ENCODE data around the gene ROR2.

Gene ROR2

DNA sequence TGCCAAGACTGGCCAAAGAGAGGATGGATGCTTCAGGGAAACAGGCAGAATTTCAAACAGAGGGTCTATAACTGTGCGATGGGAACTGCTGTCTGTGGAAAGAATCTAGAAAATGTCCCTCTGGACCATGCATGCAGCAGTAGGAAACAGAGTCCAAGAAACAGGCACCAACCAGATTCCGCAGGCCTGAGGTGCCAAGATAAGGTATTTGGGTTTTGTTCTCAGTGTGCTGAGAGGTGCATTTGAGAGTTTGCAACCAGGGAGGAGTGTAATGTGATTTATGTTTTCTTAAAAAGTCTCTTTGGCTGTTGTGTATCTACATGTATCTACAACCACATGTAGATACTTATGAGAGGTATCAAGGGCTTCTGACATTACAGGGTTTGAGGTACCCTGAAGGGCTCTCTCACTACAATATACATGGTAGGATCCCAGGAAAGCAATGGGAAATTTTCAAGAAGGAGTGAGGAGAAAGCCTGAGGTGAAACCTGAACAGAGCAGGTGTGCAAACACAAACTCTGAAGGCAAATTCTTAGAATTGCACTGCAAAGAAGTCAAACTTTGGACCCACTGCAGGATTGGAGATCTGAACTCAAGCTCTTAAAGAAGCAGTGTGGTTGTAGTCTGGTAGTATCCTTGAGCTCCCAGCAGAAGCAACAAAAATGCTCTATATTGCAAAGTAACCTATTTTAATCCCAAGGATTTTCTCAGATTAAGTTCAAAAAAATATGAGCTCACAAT is 343.6 kb downstream of the ROR2 start:
- DNase-seq = no peak

DNA sequence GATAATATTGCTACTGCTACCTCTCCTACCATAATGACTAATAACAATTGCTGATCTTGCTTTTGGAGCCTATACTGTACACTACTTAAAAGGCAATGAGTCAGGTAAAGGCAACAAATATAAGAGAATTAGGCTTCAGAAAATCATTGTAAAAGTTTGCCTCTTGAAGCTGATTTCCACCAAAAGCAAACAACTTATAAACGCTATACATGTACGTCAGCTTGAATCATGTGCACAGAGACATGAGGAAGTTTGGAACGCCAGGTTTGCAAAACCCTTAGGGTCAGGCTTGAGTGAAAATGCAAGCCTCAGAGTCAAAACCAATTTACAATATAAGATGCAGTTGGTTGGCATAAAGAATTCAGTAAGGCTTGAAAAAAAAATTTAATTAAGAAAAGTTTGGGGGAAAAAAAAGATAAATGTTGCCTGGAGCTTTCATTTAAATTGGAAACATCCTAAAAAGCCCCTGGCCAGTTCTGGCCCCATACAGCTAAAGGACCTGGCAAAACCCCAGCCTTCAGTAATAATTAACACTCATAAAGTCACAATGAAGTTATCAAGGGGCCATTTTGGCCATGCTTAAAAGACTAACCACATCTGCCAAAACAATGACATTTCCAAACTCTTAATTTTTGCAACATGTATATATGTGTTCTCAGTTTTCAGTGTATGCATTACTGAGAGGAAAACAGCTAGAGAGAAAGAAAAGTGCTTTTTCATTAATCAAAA is 345.4 kb downstream of the ROR2 start:
- DNase-seq = no peak

DNA sequence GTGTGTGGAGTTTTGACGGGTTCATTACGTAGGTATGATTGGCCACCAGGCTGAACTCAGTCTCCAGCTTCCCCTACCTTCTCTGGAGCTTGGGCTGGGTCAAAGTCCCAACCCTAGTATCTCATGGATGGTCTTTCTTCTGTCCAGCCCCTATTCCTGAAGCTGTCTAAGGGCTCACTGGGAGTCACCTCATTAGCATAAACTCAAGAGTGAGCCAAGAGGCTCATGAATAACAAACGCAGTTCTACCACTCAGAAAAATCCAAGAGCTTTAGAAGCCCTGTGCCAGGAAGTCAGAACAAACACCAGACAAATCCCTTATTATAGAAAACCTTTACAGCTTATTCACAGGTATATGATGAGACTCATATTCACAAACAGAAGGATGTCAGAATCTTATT is 346.1 kb downstream of the ROR2 start:
- DNase-seq = no peak

DNA sequence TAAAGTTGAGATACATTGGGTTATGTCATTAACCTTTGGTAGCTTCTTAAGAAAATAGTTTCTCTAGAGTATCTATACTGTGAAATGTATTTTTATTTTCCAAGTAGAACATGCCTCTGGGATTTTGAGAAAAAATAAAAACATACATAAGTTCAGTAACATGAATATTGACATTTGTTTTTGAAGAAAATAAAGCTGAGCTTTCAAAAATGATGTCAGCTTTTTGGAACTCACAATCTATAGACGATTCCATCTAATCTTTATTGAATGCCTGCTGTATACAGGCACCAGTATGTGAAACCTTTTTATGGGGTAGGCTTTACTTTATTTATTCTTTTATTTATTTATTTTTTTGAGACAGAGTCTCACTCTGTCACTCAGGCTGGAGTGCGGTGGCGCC is 350.5 kb downstream of the ROR2 start:
- no peak for DNase-seq

DNA sequence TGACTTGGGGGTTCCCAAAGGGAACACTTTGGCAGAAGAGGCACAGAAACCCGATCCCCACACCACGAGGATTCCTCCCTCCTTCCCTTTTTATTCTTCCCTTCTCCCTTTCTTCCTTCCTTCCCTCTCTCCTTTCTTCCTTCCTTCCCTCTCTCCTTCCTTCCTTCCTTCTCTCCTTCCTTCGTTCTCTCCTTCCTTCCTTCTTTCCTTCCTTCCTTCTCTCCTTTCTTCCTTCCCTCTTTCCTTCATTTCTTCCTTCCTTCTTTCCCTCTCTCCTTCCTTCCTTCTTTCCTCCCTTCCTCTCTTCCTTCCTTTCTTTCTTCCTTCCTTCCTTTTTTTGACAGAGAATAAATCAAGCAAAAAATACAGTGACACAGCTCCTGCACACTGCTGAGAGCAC is 358.4 kb downstream of the ROR2 start:
- DNase-seq = no peak

DNA sequence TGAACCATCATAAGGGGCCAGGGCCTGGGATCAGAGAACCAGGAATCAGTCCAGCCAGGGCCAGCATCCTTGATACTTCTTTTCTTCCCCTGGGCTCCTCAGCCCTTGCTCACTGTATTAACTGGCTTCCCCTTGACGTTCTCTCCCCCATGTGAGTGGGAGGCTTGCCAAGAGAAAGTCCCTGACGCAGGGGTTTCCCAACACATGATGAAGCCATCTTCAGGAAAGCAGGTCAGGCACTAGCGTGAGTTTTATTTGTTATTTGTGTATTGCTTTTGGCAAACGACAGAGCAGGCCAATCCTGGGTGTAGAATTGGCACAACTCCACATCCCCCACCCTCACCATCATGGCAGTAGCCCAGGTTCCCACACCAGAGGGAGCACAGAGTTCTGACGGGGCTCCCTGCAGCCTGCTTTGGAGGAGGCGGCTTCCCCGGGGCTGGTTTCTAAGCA is 360.9 kb downstream of the ROR2 start:
- no peak for DNase-seq

DNA sequence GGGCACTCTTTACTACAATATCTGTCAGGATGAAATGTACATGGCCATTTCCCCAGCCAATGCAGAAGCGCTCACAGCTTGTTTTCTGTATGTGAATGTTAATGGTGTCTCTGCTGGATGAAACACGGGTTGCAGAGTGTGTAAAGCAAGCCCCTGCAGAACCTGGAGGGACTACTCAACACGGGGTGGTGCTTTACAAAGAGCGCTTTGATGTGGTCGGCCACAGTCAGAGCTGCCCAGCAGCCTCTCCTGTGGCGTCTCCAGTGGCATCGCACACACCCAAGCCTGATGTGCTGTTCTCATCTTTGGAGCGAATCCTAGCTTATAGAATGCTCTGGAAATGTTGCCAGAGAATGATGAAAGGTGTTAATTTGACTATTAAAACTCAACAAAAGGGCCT is 363.7 kb downstream of the ROR2 start:
- DNase-seq = no peak

DNA sequence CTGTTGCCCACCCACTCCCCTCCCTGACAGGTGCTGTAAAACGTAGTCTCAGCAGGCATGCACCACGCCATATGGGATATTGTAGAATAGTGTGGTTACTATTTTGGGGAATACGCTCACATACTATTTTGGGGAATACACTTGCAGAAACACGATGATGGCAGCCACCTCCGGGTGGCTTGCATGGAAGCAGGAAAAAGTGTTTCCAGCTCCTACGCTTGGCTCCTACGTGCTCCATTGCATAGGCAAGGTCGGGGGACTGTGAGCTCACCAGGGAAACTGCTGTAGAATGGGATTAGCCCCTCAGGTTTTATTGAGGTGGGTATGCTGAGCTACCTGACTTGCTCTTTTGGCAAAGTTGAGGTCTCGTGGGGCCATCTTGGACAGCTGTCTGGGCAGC is 366.1 kb downstream of the ROR2 start:
- DNase-seq = no peak

DNA sequence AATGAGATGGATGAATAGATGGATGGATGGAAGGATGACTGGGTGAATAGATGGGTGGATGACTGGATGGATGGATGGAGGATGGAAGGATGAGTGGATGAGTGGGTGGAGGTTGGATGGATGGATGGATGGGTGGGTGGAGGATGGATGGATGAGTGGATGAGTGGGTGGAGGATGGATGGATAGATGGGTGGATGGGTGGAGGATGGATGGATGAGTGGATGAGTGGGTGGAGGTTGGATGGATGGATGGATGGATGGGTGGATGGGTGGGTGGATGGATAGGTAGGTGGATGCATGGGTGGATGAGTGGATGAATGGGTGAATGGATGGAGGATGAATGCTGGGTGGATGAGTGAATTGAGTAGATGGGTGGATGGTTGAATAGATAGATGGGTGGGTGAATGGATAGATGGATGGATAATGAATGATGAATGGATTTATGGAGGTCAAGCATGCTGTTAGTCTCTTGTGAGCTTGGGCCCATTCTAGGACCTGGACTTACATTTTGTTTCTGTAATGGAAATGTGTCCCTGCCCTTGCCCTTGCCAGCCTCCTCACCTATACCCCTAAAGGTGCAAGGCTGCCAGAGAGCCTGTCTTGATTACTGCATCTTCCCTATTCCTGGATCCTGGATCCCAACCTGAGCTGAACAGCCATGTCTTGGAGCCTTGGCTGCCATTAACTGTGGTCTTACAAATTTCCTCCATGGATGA is 366.7 kb downstream of the ROR2 start:
- DNase-seq = no peak

DNA sequence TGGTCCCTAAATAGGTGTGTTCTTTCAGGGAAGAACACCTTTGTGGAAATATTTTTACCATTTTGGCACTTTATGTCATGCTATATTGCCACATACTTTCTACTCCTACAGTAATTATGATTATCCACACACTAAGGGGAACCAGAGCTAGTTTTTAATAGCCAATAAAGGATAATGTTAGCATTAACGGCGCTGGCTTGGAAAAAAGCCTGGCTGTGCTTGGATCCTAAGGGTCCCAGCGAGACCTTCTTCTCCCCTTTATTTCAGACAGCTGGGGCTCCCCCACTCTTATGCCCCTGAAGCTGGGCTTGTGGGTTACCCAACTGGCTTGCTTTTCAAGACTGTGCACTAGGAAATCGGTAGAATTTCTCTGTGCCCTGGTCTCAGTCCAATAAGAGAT is 367.8 kb downstream of the ROR2 start:
- DNase-seq = no peak

DNA sequence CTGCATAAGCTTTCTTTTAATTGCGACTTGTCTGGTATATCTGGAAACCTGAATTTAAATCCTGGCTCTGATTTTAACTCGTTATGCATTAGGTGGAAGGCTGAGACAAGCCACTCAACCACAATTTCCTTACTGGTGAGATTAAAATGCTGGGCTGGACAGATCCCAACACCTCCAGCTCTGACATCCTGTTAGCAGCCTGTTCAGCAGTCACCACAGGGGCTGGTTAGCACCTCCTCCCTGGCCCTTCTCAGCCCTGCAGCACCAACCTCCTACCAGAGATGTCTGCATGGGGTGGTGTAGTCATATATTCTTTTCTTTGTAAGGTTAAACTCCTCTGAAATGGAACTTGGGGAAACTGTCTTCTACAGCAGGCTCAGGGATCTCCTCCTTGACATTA is 369.9 kb downstream of the ROR2 start:
- DNase-seq = no peak

DNA sequence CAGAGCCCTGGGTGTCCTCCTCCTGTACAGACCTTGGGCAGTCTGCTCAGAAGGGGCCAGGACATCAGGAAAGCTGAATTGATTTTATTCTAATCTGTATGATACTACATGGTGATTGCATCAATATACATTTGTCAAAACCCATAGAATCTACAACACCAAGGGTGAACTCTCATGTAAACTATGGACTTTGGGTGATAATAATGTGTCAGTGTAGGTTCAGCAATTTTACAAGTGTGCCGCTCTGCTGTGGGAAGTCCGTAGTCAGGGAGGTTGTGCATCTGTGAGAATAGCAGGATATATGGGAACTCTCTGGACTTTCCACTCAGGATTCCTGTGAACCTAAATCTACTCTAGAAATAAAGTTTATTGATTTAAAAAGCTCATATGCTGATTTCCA is 371.1 kb downstream of the ROR2 start:
- DNase-seq = no peak

DNA sequence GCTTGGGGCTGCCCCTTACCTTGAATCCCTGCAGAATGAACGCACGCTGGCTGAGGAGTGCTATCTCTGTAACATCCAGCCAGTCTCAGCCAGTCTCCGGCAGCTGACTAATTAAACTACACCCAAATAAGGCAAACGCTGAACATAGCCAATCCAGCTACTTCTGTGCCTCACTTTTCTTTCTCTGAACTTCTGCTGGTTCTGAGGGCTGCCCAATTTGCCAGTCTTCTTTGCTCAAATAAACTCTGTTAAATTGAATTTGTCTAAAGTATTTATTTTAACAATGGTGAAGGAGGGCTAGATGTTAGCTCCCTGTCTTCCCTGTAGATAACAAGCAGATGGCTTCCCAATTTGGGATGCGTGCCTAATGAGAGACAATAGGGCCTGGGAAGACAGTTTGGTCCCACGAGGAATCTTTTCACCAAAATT is 372.4 kb downstream of the ROR2 start:
- no peak for DNase-seq

DNA sequence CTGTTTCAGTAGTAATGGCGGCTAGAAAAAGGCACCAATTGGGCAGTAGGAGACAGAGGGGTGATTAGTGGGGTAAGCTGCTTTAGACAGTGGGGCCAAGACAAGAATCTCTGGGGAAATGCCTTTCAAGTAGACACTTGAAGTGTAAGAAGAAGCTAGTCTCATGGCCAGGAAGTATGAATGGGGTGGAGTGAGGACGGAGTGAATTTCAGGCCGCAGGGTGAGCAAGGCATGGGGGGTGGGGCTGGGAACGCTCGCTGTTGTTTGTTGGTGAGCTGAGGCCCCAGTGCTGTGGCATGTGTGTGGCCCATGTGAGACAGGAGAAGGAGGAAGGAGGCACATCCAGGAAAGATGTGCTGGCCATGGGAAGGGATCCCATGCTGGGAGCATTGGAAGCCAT is 377.2 kb downstream of the ROR2 start:
- no peak for DNase-seq

DNA sequence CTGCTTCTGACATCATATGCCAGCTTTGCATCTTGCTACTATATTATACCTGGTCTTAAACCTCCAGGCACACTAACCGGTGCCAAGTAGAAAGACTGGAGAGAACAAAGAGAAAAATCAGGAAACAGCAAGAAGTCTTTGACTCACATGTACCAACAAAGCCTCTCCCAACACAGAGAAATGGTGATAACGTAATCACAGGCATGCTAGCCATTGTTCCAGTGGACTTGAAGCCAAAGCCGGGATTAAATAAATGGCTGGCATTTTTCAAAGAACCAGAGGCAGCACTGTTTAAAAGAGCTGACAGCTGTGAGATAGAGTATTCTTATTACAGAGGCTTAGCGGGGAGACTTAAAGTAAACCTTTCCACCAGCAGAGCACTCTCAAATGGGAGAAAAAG is 378.0 kb downstream of the ROR2 start:
- no peak for DNase-seq

DNA sequence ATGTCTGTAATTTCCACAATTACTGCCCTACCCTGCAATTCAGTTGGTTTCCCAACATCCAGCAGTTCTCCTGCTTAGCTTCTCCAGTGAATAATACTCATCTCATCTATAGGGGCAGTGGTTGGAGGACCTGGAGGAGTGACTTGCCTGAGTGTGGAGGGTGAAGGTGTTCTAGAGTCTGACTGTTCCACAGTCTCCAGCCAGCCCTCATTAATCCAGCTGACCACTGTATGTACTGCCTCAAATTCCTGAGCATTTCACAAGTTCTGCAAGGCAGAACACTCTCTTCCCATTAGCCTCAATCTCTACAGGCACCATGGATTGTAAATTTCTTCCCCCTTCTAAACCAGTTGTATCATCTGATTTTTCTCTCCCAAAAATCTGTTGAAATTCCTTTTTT is 379.0 kb downstream of the ROR2 start:
- DNase-seq = no peak

DNA sequence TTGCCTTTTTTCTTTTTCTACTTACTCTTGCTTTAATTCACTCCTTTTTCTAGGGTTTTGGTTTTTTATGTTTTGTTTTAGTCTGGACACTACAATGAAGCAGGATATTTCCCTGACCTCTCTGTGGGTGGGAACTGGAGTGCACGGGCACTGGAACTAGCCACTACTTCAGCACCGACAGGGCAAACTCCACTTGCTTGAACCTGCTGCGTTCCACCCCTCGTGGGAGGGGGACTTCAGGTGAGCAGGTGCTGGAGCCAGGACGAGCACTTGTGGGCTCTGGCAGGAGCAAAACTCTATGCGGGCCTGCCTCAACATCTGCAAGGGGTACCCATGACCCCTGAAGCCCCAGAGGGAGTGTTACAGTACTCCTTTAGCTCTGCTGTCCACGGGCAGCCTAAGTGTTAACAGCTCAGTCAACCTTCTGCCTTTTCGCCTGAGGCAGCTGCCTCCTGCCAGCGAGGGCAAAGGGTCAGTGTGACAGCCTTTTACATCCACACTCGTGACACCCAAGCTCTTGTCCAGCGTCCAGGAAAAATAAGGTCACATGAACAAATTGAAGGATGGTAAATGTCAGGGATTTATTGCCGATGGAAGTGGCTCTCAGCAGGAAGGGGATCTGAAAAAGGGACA is 382.3 kb downstream of the ROR2 start:
- no peak for DNase-seq

DNA sequence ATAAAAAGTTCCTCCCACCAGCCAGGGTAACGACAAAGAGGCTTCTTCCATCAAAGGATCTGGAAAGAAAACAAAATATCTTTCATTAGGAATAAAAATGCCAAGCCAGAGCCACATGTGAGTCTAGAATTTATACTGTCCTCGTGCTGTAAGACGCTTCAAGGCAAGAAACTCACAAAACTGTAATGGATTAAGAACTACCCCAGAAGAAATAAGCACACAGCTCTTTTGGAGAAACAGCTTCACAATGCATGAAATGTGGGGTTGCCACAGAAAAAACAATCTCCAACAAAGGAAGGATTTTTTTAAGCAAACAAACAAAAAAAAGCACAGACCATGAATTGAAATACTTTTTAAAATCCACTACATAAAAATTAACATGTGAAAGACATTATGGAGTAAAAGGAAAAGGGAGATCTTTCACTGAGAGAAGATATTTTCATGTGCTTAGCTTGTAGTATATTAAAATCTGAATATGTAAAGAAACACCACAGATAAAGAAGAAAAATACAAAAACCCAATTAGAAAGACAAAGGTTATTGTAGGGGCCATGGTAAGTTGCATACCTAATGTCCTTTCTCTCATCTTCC is 385.9 kb downstream of the ROR2 start:
- DNase-seq = no peak

DNA sequence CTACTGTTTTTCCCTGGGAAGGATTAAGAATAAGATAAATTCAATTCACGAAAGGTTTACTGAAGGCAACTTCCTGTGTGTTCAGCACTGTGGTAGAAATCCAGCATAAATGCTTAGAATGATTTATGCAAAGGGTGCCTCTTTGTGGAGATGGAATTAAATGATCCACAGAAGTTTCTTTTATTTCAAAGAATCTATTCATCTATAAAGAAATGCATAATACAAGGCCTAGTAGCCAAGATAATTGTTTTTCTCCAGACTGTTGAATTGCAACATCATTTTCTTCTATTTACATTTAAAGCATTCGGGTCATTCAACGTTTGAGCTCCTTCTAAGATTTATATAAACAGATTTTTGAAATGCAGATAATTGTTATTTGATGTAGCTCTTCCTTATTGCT is 387.6 kb downstream of the ROR2 start:
- no peak for DNase-seq

DNA sequence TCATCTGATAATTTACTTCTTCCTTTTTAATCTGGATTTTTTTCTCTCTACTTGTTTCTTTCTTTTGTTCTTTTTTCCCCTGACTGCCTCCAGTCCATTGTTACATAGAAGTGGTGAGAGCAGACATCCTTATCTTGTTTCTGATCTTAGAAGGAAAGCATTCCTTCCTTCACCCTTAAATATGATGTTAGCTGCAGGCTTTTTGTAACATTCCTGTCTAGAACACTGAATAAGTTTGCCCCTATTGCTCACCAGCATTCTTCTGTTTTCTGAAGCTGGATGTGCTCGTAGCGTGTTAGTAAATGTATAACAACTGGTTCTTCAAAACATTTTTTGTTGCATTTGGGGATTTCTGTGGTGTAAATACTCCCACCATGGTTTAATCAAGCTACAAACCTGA is 389.7 kb downstream of the ROR2 start:
- DNase-seq = no peak

DNA sequence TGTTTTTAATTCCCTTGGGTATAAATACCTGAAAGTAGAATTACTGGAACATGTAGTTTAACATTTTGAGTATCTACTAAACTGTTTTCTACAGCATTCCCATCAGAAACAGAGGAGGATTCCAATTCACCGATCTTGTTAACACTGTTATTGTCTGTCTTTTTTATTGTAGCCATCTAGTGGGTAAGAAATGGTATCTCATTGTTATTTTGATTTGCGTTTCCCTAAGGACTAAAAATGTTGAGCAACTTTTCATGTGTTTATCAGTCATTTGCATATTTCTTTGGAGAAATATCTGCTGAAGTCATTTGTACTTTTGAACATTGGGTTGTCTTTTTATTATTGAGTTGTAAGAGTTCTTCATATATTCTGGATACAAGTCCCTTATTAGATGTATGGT is 391.1 kb downstream of the ROR2 start:
- DNase-seq = no peak

DNA sequence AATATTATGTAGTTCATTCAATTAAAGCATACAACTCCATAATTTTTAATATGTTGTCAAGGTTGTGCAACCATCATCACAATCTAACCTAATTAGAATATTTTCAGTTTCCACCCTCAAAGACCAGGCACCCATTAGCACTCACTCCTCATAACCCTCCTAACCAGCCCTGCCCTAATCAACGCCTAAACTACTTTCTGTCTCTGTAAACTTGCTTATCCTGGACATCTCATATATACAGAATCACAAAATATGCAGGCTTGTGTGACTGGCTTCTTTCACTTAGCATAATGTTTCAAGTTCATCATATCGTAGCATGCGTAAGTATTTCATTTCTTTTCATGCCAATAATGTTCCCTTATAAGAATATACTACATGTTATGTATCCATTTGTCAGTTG is 391.6 kb downstream of the ROR2 start:
- DNase-seq = no peak

DNA sequence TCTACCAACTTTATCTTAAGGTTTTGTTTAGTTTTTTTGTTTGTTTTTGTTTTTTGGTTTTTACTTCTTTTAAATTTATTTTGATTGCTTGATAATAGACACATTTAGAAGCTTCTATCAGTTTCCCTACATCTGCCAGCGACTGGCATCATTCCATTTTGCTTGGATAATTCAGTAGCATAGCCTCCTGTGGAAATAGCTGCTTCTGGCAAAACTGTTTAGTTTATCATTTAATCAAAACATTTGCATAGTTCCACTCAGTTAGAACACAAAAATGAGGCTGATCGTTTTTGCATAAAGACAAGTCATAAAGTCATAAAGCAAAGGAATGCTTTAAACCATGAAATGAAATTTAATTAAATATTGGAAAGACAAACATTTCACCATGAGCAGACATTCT is 392.7 kb downstream of the ROR2 start:
- DNase-seq = no peak

All from CD4-positive, alpha-beta T cell treated with Interleukin-17A for 1 hour (primary cell).